Keratinocyte (primary cell): Measurements from ENCODE around the gene WDR17.

ENCODE experiments used
- CTCF ChIP-seq, 3 experiments: IDR thresholded peaks in 1 of 3; conservative IDR thresholded peaks in 1 of 3; optimal IDR thresholded peaks in 1 of 3; 2 replicates in 2 of 3; 3 replicates in 1 of 3; pipeline versions ENCODE3 to v1.5.1; 2011; ENCODE audit warnings: low read length in 3 of 3, mild to moderate bottlenecking in 3 of 3, moderate library complexity in 2 of 3, control low read depth in 1 of 3, inconsistent platforms in 1 of 3; ENCODE audit not compliant: insufficient read depth in 2 of 3; ENCODE audit errors: extremely low read depth in 1 of 3
- EZH2 ChIP-seq: IDR thresholded peaks from one replicate; pipeline ENCODE4 v1.6.1; 2012; ENCODE audit warnings: inconsistent platforms, mild to moderate bottlenecking, low read length, moderate library complexity

- TF ChIP-seq CTCF (optimal IDR thresholded peaks at IDR 0.05 in 1 of 3, IDR thresholded peaks at IDR 0.05 in 1 of 3, conservative IDR thresholded peaks at IDR 0.05 in 1 of 3; ENCODE audit: extremely low read depth in 1 of 3, insufficient read depth in 2 of 3, low read length in 3 of 3): no peak
- no peak for TF ChIP-seq EZH2
Measured at GRCh38 chr4:176150356-176150682, 84.7 kb downstream of the WDR17 start.
